Fibroblast of the aortic adventitia (primary cell): ENCODE results near the gene PMP22. TPM values are rescaled to one million over a fixed set of nuclear protein-coding genes. Genes with fewer than 3 reads are reported as not detected.

Experiments
- DNase-seq: peaks from one replicate; pipeline ENCODE4 v3.0.0-alpha.2; 2010; ENCODE audit warnings: low read depth
- H3K4me3 ChIP-seq: 2 replicates; pipeline ENCODE4 v1.5.1; 2011; ENCODE audit warnings: low read depth, mild to moderate bottlenecking, control low read depth, low read length, moderate library complexity
- CTCF ChIP-seq: IDR thresholded peaks from 2 replicates; pipeline ENCODE4 v1.5.1; 2011; ENCODE audit warnings: mild to moderate bottlenecking, low read length, control low read depth, inconsistent platforms; ENCODE audit not compliant: insufficient read depth
- total RNA-seq: library from RNA; depleted of rRNA; stranded (reverse); fragments of >200 nt; gene quantifications from 2 replicates; pipeline ENCODE4 v1.2.3, GENCODE V29; 2012; ENCODE audit warnings: low replicate concordance

Gene PMP22
- total RNA-seq, 1 donor: 111 TPM

- TF ChIP-seq CTCF: no peak
- no peak overlapping the region for H3K4me3 ChIP-seq
- no peak for DNase-seq
These were observed 5.7 kb upstream of the PMP22 start for GRCh38 chr17:15270628-15271381.

- TF ChIP-seq CTCF: no peak
- DNase-seq: peak; percentile 34
- H3K4me3 ChIP-seq: no peak overlapping the region
These were observed 4.6 kb upstream of the PMP22 start for GRCh38 chr17:15269780-15270089.

- DNase-seq: no peak
- H3K4me3 ChIP-seq: no peak overlapping the region
- TF ChIP-seq CTCF: no peak
These were observed 4.1 kb upstream of the PMP22 start for GRCh38 chr17:15269087-15269779.

- TF ChIP-seq CTCF: no peak
- DNase-seq: no peak
These were observed 3.3 kb upstream of the PMP22 start for GRCh38 chr17:15268461-15268860.

GRCh38 chr17:15267996-15268395 is 2.9 kb upstream of the PMP22 start:
- no peak for TF ChIP-seq CTCF
- H3K4me3 ChIP-seq: no peak overlapping the region
- no peak for DNase-seq

More at GRCh38 chr17:15268461-15268860, 3.3 kb upstream of the PMP22 start:
- no peak overlapping the region for H3K4me3 ChIP-seq

GRCh38 chr17:15266325-15267125 is 1.4 kb upstream of the PMP22 start:
- no peak overlapping the region for H3K4me3 ChIP-seq
- no peak for DNase-seq
- no peak for TF ChIP-seq CTCF
